ENCODE measurements around the gene RAI1. TPM values are rescaled to one million over a fixed set of nuclear protein-coding genes. Genes with fewer than 3 reads are reported as not detected.

The RAI1 gene
- total RNA-seq, 1 donor from 2014 or later: 40.1 TPM

DNA sequence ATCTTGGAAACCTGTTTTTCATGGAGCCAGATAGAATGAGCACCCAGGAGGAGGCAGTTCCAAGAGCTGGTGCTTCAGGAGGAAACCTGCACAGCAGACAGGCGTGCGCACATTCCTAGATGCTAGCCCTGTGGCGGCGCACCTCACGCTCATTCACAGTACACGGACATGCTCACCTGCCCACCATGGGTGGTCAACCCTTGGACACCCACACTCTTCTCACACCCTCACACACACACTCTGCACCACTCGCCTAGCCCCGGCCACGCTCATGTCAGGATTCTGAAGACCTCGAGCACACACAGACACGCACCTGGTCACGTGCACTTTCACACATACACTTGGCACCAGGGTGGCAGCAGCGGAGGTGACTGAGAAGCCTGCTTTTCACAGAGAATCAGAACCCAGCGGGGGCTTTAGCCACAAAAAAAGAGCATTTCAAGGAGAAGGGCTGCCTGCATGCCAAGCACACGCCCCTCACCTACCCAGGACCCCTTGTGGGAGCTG lies 28.6 kb downstream of the RAI1 start:
- TF ChIP-seq, protein P1, sequence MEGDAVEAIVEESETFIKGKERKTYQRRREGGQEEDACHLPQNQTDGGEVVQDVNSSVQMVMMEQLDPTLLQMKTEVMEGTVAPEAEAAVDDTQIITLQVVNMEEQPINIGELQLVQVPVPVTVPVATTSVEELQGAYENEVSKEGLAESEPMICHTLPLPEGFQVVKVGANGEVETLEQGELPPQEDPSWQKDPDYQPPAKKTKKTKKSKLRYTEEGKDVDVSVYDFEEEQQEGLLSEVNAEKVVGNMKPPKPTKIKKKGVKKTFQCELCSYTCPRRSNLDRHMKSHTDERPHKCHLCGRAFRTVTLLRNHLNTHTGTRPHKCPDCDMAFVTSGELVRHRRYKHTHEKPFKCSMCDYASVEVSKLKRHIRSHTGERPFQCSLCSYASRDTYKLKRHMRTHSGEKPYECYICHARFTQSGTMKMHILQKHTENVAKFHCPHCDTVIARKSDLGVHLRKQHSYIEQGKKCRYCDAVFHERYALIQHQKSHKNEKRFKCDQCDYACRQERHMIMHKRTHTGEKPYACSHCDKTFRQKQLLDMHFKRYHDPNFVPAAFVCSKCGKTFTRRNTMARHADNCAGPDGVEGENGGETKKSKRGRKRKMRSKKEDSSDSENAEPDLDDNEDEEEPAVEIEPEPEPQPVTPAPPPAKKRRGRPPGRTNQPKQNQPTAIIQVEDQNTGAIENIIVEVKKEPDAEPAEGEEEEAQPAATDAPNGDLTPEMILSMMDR (IDR thresholded peaks at IDR 0.05): no peak
- Mint-ChIP-seq H3K9me3 (ENCODE audit: unreplicated experiment) (no peaks in the 10 kb centered on the region), H3K4me3 (ENCODE audit: unreplicated experiment) (no peak overlapping the region), H3K4me1 (ENCODE audit: unreplicated experiment) (peaks cover 92% of the 10 kb centered on the region), H3K27ac (ENCODE audit: unreplicated experiment) (peak overlapping the region; percentile 91), H3K36me3 (ENCODE audit: unreplicated experiment) (peaks cover 4% of the 10 kb centered on the region), H3K27me3 (ENCODE audit: unreplicated experiment) (no peaks in the 10 kb centered on the region)
- DNase-seq (ENCODE audit: extremely low spot score, unreplicated experiment): no peak

DNA sequence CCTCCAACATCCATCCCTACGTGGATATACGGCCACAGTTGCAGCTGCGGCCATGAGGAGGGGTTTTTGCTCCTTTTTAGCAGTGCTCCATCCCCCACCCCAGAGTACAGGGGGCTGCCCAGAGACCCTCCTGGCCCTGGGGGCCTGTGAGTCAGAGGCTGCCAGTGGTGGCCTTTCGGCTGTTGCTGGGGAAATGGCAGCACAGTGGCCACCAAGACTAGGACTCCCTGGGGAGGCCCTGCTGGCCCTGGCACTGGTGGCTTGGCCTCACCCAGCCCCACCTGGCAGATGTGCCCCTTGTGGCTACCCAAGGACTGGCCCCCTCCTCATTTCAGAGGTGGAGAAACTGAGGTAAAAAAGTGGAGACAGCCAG lies 29.1 kb downstream of the RAI1 start:
- Mint-ChIP-seq H3K36me3 (ENCODE audit: unreplicated experiment) (peaks cover under 1% of the 10 kb centered on the region), H3K9me3 (ENCODE audit: unreplicated experiment) (no peaks in the 10 kb centered on the region), H3K27me3 (ENCODE audit: unreplicated experiment) (no peaks in the 10 kb centered on the region), H3K27ac (ENCODE audit: unreplicated experiment) (peak overlapping the region; percentile 91), H3K4me1 (ENCODE audit: unreplicated experiment) (peaks cover 92% of the 10 kb centered on the region), H3K4me3 (ENCODE audit: unreplicated experiment) (no peak overlapping the region)
- DNase-seq (ENCODE audit: extremely low spot score, unreplicated experiment): no peak
- TF ChIP-seq, protein P1 (IDR thresholded peaks at IDR 0.05): no peak

GRCh38 chr17:17710728-17711541 lies 29.7 kb downstream of the RAI1 start:
- H3K27me3 Mint-ChIP-seq (ENCODE audit: unreplicated experiment): no peaks in the 10 kb centered on the region
- DNase-seq (ENCODE audit: extremely low spot score, unreplicated experiment): no peak
- H3K36me3 Mint-ChIP-seq (ENCODE audit: unreplicated experiment): no peaks in the 10 kb centered on the region
- TF ChIP-seq, protein P1 (IDR thresholded peaks at IDR 0.05): no peak
- H3K27ac Mint-ChIP-seq (ENCODE audit: unreplicated experiment): peak overlapping the region; percentile 91
- H3K4me3 Mint-ChIP-seq (ENCODE audit: unreplicated experiment): peak overlapping the region; percentile 10
- H3K4me1 Mint-ChIP-seq (ENCODE audit: unreplicated experiment): peaks cover 93% of the 10 kb centered on the region
- H3K9me3 Mint-ChIP-seq (ENCODE audit: unreplicated experiment): no peaks in the 10 kb centered on the region

DNA sequence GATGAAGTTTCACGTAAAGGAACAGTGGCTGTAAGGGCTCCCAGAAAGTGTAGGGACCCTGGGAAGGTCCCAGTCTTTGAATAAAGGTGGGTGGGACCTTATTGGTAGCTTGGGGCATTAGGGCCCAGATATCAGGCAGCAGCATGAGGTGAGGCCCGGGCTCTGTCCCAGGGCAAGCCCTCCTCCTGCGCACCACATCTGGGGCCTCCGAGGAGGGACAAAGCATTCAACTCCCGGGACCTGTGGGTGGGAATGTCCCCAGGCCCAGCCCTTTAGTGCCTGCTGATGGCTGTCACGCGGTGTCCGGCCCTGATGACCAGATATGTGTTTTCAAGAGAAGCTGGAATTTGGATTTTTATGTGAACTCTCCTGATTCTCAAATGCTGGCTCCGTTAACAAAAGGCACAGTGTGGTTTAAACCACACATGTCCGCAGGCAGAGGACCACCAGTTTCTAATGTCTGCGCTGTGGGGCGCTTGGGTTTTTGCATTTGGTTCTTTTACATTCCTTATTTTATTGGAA lies 30.4 kb downstream of the RAI1 start:
- Mint-ChIP-seq H3K36me3 (ENCODE audit: unreplicated experiment) (no peaks in the 10 kb centered on the region), H3K9me3 (ENCODE audit: unreplicated experiment) (no peaks in the 10 kb centered on the region), H3K4me3 (ENCODE audit: unreplicated experiment) (no peak overlapping the region), H3K4me1 (ENCODE audit: unreplicated experiment) (peaks cover 91% of the 10 kb centered on the region), H3K27ac (ENCODE audit: unreplicated experiment) (peak overlapping the region; percentile 91), H3K27me3 (ENCODE audit: unreplicated experiment) (no peaks in the 10 kb centered on the region)
- no peak for DNase-seq (ENCODE audit: extremely low spot score, unreplicated experiment)
- TF ChIP-seq, protein P1 (IDR thresholded peaks at IDR 0.05): no peak

DNA sequence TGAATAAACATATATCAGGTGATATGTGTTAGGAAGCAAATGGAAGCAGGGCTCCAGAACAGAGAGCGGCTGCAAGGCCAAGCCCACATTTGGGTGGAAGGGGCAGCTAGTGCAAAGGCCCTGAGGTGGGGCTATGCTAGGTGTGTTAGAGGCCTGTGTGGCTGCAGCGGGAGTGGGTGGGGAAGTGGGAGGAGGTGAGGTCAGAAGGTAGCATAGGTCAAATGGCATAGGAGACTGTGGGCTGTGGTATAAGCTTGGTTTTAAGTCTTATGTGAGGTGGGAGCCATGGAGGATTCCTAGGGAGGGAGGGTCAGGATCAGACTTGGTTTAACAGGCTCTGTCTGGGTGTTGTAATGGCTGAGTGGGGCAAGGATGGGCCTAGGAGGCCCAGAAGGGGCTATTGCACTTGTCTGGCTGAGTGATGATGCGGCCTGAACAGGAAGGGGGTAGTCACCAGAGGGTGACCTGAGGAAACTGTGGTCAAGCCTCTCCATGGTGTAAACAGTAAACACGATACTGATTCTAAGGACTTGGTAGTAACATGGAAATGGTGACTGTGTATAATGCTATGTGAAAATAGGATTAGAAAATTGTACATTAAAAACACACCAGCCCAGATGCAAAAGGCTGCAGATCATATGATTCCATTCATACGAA lies 31.1 kb downstream of the RAI1 start:
- H3K4me1 Mint-ChIP-seq (ENCODE audit: unreplicated experiment): peaks cover 87% of the 10 kb centered on the region

More for the DNA sequence above, 31.1 kb downstream of the RAI1 start:
- DNase-seq (ENCODE audit: extremely low spot score, unreplicated experiment): no peak
- Mint-ChIP-seq H3K4me3 (ENCODE audit: unreplicated experiment) (peak overlapping the region; percentile 0), H3K27me3 (ENCODE audit: unreplicated experiment) (no peaks in the 10 kb centered on the region), H3K27ac (ENCODE audit: unreplicated experiment) (peak overlapping the region; percentile 91), H3K36me3 (ENCODE audit: unreplicated experiment) (no peaks in the 10 kb centered on the region), H3K9me3 (ENCODE audit: unreplicated experiment) (no peaks in the 10 kb centered on the region)
- TF ChIP-seq, protein P1 (IDR thresholded peaks at IDR 0.05): no peak
